GM19099 (cell line): Measurements from ENCODE around the gene C10orf90.

ENCODE experiments used
- POLR2A ChIP-seq: IDR thresholded peaks from 3 replicates; pipeline ENCODE4 v1.6.1; 2011; ENCODE audit warnings: low read depth; ENCODE audit not compliant: insufficient read length; ENCODE audit errors: extremely low read depth

C10orf90 gene

DNA sequence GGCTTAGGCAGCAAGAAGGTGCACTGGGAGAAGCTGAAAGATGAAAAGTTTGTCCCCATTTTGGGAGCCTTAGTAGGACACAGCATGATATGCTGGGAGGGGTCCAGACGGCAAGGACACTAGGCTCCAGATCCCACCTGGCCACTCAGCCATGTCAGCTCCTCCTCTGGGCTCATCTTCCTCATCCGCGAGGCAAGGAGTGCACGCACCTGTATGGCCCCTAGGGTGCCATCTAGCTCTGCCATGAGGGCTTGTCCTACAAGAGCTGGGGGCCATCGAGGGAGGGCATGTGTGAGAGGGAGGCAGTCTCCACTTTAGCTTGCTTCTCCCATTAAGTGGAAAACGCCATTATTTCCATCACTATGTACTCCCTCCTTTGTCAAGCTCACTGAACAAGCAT is 146.0 kb downstream of the C10orf90 start:
- TF ChIP-seq POLR2A = no peak

DNA sequence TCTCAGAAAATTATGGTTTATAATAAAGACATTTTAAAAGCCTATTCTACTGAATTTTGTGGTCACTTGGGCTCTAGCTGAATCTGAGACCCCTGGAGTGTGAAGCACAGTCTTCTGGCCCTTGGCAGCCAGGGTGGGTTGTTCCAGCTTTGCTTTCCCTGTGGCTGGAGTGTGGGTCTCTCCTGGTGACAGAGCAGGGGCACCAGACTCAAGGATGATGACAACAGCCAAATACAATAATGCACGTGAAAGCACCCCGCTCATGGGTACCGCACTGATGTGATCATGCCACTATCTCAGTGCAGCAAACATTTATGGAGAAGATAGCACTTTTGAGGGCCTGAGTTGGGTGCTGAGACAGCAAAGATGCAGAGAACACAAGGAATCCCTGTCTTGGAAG is 147.4 kb downstream of the C10orf90 start:
- TF ChIP-seq POLR2A = no peak

DNA sequence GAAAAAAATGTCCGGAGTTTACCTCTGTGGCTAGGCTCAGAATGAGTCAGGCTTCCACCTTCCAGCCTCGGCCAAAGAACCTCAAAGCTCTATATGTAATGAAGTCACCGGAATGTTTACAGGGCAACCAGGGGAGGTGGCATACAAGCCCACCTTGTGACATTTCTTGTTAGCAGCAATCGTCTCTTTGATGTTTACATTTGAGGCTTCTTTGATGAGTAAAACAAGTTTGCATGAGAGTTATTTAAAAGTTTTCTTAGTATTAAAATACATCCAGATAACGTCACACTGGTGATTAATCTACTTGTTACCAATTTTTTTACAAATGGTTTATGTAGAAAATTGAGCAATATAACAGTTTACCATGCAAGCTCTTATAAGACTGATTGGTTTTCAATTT is 149.1 kb downstream of the C10orf90 start:
- no peak for TF ChIP-seq POLR2A

DNA sequence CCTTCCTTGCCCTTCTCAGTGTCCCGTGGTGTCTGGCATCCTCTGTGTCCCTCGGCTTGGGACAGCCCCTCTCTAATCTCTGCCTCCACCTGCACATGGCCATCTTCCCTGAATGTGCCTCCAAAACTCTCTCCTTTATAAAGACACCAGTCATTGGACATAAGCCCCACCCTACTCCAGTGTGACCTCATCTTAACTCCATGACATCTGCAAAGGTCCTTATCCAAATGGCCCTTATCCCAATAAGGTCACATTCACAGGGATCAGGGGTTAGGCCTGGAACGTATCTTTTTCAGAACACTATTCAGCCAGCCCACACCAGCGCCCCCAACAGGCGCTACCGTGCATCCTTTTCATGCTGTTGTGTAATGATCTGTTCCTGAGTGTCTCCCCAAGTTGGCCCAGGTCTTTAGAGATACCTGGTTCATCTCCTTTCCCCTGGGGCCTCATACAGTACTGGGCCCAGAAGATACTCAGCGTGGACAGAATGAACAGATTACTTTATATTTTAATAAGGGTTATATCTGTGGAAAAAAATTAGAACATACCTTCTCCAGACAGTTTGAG is 149.7 kb downstream of the C10orf90 start:
- TF ChIP-seq POLR2A = no peak

DNA sequence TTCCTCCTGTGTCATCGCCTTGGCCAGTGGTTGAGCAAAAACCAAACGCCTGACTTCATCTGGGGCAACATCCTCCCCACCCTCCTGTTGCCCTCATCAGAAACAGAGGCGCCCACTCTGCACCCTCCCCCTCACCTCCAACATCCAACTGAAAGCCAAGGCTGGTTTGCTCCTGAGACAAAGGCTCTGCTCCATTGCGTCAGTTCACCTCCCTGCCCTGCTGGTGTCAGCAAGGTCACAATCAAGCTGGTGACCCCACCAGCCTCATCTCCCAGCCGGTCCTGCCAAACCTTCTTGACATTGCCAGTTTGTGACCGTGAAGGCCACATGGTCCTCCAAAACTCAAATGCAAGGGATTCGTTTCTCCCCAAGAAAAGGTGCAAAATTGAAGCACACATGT is 150.5 kb downstream of the C10orf90 start:
- TF ChIP-seq POLR2A = no peak

DNA sequence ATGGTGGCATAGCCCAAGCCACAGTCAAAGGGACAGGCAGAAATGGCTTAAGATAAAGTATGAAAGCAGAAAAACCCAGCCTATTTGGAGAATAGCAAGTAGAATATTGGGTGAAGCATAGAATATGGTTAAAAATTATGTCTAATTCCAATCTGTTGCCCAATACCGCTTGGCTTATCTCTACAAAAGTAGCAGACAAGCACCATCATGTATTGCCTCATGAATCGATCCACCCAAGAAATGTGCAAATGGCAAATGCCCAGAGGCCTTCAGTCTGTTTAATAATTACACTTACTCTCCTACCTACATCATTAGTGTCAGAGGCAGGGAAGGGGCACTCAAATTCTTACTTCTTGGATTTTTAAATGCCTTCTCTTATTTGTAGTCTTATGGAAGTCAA is 151.3 kb downstream of the C10orf90 start:
- TF ChIP-seq POLR2A = no peak

DNA sequence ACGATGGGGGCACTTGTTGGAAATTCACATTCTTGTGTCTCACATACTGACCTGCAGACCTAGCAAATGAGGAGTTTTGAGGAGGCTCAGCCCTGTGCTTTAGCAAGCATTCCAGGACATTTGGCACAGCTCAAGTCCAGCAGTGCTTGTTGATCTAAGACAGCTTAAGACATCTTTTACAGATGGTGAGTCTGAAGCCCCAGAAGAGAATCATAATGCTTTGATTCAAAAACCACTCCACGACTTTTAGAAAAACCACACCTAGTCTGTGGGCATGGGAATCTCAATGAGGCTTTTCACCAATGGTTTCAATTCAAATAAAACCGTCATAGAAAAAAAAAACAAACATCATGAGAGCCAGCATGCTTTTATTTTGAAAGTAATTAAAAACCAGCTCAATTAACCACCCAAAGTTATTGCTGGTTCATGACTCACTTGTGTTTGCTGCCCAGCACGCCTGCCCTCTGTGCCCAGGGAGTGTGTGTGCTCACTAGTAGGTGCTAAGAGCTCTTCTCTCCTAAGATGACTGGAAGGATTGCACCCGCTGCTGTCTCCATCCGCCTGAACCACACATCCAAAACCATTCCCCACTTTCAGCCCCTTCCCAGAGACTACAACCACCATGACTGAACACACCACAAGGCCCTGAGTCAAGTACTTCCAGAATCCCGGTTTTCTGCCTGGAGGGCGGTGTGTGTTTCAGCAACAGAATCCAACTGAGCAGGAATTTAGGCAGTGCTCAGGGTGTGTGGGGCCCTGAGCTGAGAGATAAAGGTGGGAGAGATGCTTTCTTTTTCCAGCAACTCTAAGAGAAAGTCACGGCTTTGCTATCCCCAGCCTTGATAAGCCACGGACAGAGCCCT is 152.0 kb downstream of the C10orf90 start:
- TF ChIP-seq POLR2A = no peak

DNA sequence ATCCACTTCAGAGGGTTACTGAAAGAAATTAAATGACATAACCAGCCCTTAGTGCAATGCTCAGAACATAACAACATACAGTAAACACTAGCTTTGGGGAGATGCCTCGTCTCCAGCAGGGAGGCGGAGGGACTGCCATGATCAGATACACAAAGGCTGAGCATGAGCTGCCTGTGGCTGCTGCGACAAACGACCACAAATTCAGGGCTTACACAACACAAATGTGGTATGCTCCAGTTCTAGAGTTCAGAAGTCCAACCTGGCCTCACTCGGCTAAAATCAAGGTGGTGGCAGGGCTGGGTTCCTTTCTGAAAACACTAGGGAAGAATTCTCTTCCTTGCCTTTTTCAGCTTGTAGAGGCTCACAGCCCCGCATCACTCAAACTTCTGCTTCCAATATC is 154.0 kb downstream of the C10orf90 start:
- no peak for TF ChIP-seq POLR2A

DNA sequence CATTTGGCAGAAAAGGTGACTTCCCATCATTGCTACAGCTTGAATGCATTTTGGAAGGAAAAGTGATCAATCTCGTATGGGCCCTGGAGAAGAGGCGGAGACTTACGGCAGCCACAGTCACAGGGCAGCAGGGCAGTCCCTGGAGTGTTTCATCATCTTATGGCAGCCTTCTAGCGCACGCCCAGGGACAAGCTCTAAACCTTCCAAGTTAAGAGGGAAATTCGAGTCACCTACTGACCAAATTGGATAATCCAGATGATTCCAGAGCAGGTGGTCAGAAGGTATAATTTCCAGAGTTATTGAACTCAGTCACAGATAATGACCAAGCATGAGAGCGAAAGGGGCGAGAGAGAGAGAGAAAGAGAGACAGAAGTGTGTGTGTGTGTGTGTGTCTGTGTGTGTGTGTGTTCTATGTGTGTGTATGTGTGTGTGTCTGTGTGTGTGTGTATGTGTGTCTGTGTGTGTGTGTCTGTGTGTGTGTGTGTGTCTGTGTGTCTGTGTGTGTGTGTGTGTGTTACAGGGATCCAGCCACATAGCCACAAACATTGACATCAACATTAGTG is 158.5 kb downstream of the C10orf90 start:
- no peak for TF ChIP-seq POLR2A

DNA sequence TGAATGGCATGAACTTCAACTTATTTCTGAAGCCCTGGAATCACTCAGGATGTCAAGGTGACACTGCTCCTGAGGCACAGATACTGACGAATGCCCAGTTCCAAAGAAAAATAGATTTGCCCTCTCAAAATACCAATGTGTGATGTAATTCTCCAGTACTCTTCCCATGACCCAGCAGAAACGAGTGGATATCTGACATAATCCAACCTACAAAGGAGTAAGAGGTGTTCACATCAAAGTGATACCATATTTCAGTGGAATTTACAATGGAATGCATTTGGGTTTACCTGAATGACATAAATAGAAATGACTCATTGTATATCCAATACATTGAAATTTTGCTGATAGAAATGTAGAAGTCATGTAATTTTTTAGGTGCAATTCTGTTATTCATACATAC is 161.3 kb downstream of the C10orf90 start:
- TF ChIP-seq POLR2A = no peak

DNA sequence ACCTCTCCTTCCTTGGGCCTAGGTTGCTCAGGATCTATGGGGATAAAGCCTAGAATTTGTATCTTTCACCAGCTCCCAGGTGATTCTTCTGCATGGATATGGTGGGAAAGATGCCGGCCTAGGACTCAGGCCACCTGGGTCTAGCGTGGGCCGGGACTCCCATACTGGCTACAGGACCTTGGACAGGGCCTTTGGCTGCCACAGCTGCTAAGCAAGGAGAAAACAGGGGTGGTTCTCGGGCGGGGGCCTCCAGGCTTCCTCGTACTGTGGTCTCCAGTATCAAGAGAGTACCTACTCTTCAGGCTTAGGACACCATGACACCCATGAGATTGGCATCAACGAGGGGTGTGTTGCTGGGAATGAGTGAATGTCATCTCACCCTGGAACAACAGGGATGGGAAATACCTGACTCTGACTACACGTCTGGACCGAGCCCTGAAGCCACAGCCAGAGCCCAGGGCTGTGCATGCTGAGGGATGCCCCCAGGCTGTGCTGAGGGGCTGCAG is 161.9 kb downstream of the C10orf90 start:
- TF ChIP-seq POLR2A = no peak

DNA sequence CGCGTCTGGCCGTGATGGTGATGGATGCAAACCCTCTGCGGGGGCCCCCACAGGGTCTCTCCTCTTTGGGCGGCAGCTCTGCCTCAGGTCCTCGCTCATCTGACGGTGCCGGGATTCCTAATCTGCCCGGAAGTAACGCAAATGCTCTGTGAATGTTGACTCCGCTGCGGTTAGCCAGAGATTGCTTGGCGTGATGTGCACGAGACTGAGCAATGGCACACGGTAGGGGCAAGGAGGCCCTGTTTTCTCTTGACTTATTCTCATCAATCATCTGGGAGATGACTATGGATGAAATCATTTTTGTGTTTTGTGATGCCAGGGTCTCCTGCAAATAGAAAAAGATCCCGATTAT is 165.8 kb downstream of the C10orf90 start:
- TF ChIP-seq POLR2A = no peak

DNA sequence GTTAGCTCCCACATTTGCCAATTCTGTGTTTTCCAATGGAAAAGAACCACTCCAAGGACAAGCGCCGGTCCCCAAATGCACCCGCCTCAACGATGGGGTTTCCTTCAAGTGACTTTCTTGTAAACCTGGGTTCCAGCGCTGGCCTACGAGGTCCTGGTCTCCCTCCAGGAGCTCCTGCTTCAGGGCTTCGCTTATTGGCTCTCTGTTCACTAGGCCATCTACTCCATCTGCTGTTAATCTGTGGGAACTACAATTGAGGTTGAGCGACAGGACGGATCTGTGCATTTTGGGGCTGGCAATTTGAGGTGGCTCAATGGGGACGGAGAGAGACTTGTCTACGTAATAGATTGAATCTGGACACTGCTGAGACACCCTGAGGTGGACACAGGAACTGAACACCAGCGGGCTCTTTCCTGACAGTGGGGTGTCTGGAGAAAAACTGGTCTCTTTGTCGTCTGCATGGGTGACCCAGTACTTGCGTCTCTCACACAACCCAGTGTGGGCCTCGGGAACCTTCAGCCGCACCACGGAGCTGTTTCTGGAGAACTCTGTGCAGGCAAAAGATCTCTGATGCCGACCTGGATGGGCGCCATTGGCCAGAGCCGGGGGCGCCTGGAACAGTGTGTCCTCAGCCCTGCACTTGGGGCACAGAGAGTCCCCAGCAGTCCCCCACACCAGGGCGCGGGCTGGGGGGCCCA is 166.3 kb downstream of the C10orf90 start:
- TF ChIP-seq POLR2A = no peak

DNA sequence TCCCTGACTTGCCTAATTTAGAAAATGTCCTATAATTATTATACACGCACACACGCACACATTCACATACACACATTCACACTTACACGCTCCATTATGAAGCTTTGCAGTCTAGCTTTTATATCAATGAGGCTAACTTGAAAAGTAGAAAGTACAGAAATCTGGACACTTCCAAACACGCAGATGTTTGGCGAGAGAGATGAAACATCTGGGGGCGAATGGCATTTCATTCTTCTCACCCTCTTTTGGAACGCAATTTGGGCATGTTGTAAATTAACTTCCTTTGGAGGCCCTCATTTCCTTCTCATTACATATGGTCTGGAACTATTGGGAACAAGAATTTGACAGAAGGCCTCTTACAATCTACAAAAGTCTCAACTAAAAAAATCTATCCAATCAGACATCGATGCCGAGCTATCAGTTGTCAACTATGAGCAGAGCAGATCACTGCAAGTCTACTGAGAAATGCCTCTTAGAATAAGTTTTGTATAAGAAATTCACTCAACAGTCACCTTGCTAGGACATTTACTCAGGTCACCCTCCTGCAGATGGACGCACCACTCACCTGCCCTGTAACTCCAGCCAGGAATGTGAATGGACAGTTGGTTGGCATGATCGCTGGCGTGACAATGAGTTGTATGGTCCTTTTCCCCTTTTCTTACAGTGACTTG is 167.0 kb downstream of the C10orf90 start:
- TF ChIP-seq POLR2A = no peak

DNA sequence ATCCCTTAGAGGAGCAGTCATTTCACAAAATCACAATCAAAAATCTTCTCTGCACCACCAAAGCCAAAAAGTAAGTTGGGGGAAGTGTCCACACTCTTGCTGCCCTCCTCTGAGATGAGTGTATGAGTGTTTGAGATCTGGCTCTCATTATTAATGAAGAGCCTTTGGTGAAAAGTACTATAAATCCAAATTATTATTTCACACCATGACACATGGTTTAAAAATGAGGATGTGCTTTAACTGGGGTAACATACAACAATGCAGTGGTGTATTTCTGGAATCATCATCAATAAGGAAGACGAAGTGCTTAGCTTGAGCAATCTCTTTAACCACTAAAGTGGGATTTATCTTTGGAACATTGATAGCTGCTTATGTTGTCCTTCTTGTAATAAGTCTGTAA is 168.1 kb downstream of the C10orf90 start:
- TF ChIP-seq POLR2A = no peak
